GM18861 (cell line): ENCODE results near the gene CHST8.

Experiments used
- ATAC-seq: cut with Tn5 transposase; IDR thresholded peaks from one replicate; pipeline ENCODE4 v1.9.1; 2021; ENCODE audit not compliant: unreplicated experiment

The CHST8 gene

DNA sequence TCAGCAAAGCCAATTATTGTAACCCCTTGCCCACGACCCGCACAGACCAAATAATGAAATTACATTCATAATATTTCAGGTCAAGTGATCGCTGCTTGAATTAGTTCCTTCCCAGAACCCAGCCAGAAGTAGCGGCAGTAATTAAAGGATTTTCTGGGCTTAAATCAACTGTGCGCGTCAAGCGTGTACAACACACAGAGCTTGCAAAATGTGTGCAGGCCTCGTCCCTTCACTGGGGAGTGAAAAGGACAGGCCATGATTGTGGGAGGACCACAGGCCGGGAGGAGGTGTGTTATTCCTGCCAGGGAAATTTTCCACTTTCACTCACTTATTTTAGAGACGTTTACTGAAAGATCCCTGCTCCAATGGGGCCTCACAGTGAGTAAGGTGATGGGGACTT is 84.9 kb downstream of the CHST8 start:
- ATAC-seq: no peak

GRCh38 chr19:33712268-33712667 is 90.5 kb downstream of the CHST8 start:
- ATAC-seq: no peak

- ATAC-seq: no peak
Measured at GRCh38 chr19:33713194-33713593, 91.4 kb downstream of the CHST8 start.

- ATAC-seq: no peak
Measured at GRCh38 chr19:33714149-33714548, 92.4 kb downstream of the CHST8 start.

GRCh38 chr19:33715462-33715861 is 93.7 kb downstream of the CHST8 start:
- no peak for ATAC-seq

GRCh38 chr19:33717878-33718277 is 96.1 kb downstream of the CHST8 start:
- no peak for ATAC-seq

GRCh38 chr19:33718651-33719254 is 97.0 kb downstream of the CHST8 start:
- no peak for ATAC-seq

- no peak for ATAC-seq
Measured at GRCh38 chr19:33719366-33720154, 97.8 kb downstream of the CHST8 start.

DNA sequence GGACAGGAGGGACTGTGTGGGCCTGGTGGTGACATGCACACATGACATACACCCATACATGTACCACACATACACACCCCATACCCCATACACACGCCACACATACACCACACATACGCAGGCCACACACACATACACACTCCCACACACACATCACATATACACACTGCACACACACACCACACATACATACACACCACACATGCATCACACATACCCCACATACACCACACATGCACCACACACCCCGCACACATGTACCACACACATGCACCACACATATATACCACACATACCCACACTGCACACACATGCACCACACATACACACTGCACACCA is 98.4 kb downstream of the CHST8 start:
- no peak for ATAC-seq

- no peak for ATAC-seq
Measured at GRCh38 chr19:33720691-33721682, 99.2 kb downstream of the CHST8 start.

GRCh38 chr19:33721735-33722297 is 100.1 kb downstream of the CHST8 start:
- ATAC-seq: no peak

DNA sequence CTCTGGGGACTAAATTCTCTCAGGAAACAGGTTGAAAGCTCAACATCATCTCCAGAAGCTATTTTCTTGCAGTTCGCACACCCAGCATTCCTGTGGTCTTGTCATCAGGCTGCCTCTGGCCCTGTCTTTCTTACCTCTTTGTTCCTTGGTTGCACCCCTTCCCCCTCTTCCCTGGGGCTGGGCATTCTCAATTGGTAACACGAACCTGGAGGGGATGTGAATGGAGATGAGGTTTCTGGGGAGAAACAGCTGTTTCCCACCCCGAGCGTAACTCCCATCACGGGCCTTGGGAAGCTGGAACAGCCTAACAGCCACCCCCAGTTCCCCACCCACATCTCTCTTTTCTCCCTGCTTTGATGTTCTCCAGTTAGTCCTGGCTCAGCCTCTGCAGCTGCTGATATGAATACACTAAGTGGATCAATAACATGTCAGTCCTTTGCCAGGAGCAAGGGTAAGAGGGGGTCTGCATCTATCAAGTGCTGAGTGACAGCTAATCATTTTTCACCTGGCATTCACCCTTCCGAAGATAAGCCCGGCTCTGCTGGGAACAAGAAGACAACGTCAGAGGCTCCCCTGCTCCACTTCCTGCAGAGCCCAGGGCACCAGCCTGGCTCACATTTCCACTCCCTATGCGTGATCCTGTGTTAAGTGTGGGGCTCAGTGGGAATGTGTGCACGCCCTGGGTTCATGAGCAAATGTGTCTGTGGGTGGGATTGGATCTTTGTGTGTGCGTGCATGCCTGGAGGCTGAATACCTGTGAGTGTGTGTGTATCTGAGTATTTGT is 100.9 kb downstream of the CHST8 start:
- ATAC-seq: no peak

DNA sequence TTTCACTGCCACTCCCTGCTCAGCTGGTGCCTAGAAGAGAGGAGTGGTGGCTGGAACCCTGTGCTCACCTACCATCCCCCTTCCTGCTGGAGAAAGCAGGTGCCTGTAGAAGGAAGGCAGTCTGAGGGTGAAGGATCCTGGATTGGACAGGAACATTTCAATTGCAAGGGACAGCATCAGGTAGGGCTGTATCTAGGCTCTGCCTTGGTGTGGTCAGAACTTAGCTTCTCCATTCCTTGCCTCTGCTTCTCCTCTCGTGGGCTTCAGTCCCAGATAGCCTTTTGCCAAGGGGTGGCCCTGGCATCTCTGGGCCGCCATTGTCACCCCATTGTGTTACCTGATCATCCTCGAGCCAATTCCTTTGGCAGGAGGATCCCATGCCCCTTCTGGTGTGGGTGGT is 101.8 kb downstream of the CHST8 start:
- no peak for ATAC-seq

- no peak for ATAC-seq
Measured at GRCh38 chr19:33724021-33724720, 102.4 kb downstream of the CHST8 start.

- ATAC-seq: no peak
Measured at GRCh38 chr19:33724721-33725060, 102.9 kb downstream of the CHST8 start.

- ATAC-seq: no peak
Measured at GRCh38 chr19:33725567-33725966, 103.8 kb downstream of the CHST8 start.

DNA sequence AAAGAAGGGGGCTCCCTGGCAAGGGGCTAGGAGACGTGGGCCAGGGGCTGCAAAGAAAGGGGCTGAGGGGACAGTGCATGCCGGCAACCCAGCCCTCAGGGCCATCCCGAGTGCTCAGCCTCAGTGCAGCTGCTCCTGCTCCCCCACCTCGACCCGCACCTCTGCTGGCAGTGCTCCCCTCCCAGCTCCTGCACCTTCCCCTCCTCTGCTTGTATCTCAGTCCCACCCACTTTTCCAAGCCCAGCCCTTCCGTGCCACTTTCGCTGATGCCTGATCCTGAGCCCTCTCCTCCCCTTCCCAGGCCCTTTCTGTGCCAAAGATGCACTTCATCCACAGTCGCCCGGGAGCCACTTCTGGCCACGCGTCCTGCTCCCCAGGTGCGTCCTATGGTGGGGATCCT is 105.0 kb downstream of the CHST8 start:
- no peak for ATAC-seq

- no peak for ATAC-seq
Measured at GRCh38 chr19:33727331-33727998, 105.7 kb downstream of the CHST8 start.

- ATAC-seq: no peak
Measured at GRCh38 chr19:33728141-33728540, 106.4 kb downstream of the CHST8 start.
